GM12878 (cell line): Measurements from ENCODE around the gene CTRL.

ENCODE experiments used
- CBX5 ChIP-seq: sonication (generic); IDR thresholded peaks from 2 replicates; pipeline ENCODE4 v1.6.1; 2016; ENCODE audit warnings: low read depth, moderate library complexity, mild to moderate bottlenecking, inconsistent platforms
- HCFC1 ChIP-seq: fragments of 150-350 bp; IDR thresholded peaks from 2 replicates; pipeline ENCODE4 v1.6.1; 2014; ENCODE audit warnings: low read length

- no peak for TF ChIP-seq HCFC1
- TF ChIP-seq CBX5: no peak
These were observed 19.8 kb upstream of the CTRL start for GRCh38 chr16:67951485-67951884.
